ENCODE results near the gene ATP6AP1.

Gene ATP6AP1

GRCh38 chrX:154486052-154486395 is 57.5 kb downstream of the ATP6AP1 start:
- Histone ChIP-seq H3K27ac (ENCODE audit: low read depth, low read length, severe bottlenecking) (no peak overlapping the region), H3K9me3 (ENCODE audit: control insufficient read depth, low read length) (no peaks in the 10 kb centered on the region), H3K4me1 (ENCODE audit: control insufficient read depth, insufficient read depth, low read length, poor library complexity, severe bottlenecking) (no peaks in the 10 kb centered on the region), H3K36me3 (ENCODE audit: control insufficient read depth, insufficient read depth, low read length) (peaks cover 31% of the 10 kb centered on the region), H3K4me3 (ENCODE audit: extremely low read depth, insufficient read depth, low read length, poor library complexity, severe bottlenecking) (peak overlapping the region; percentile 46)
- 0 to 2% methylated on average over 6 to 8 of the region's 35 CpGs for WGBS, 2 experiments (ENCODE audit: insufficient coverage in 2 of 2)

All from mesodermal cell (in vitro differentiated cells).